HepG2 (cell line): Measurements from ENCODE around the gene PLXDC2. TPM values are rescaled to one million over a fixed set of nuclear protein-coding genes. Genes with fewer than 3 reads are reported as not detected.

Source experiments
- ATAC-seq: fragments of 200-7000 bp; cut with Tn5 transposase; 3 replicates; pipeline ENCODE4 v1.9.1; 2020; ENCODE audit warnings: mild to moderate bottlenecking, moderate library complexity
- BruUV-seq: library from RNA; stranded (reverse); fragments of 400-500 nt; replicated peaks from 2 replicates; lab custom pipeline; 2021; lab: Mats Ljungman, UMichigan
- CTCF ChIA-PET: fragments of 300-600 bp; formaldehyde crosslinking; extraction: SDS; loops from one replicate; lab custom pipeline; 2021; ENCODE audit warnings: low total read pairs, inconsistent platforms, low intra/inter-chr PET ratio; lab: Yijun Ruan, JAX
- POLR2A ChIA-PET: fragments of 350-600 bp; sonication (Branson Sonifier 250); formaldehyde crosslinking; loops from one replicate; lab custom pipeline; 2020; ENCODE audit warnings: antibody characterized with exemption, inconsistent platforms; lab: Yijun Ruan, JAX
- DNase-seq: peaks from one replicate; pipeline ENCODE4 v3.0.0-alpha.2; 2015; ENCODE audit warnings: low spot score
- FAIRE-seq: peaks from 3 replicates; lab custom pipeline; 2011; peaks lifted over from hg19 to GRCh38; lab: Jason Lieb, UNC
- H2AFZ ChIP-seq: one replicate; pipeline ENCODE4 v1.6.1; 2011; ENCODE audit warnings: low read length, inconsistent platforms
- H3K27ac ChIP-seq: fragments of 300-600 bp; 3 replicates; pipeline ENCODE4 v1.8.0; 2011; ENCODE audit warnings: mixed run types, mild to moderate bottlenecking, mixed read lengths, low read length, inconsistent platforms; ENCODE audit not compliant: insufficient read depth; ENCODE audit errors: extremely low read length
- H3K27me3 ChIP-seq, 2 experiments: fragments of 200-600 bp in 1 of 2; 2 replicates in 1 of 2; 3 replicates in 1 of 2; pipeline versions ENCODE4 v1.6.0 to v1.8.0; 2011; ENCODE audit warnings: low read length in 2 of 2, mild to moderate bottlenecking in 2 of 2, moderate library complexity in 2 of 2, inconsistent platforms in 1 of 2; ENCODE audit not compliant: insufficient read depth in 2 of 2, control insufficient read depth in 1 of 2
- H3K36me3 ChIP-seq, 2 experiments: fragments of 200-600 bp in 1 of 2; replicated peaks in 1 of 2; 2 replicates in 1 of 2; 3 replicates in 1 of 2; pipeline versions ENCODE4 v1.5.1 to v1.8.0; 2011; ENCODE audit warnings: low read length in 2 of 2, inconsistent platforms in 1 of 2; ENCODE audit not compliant: insufficient read depth in 2 of 2, control insufficient read depth in 1 of 2
- H3K4me1 ChIP-seq: 2 replicates; pipeline ENCODE4 v1.5.1; 2012; ENCODE audit warnings: low read length, inconsistent platforms; ENCODE audit not compliant: insufficient read depth
- H3K4me2 ChIP-seq: 2 replicates; pipeline ENCODE4 v1.6.0; 2011; ENCODE audit warnings: low read depth, low read length, inconsistent platforms
- H3K4me3 ChIP-seq, 3 experiments: fragments of 200-600 bp in 1 of 3; sonication (generic), shearing (Covaris generic) in 1 of 3; replicated peaks in 1 of 3; 2 replicates each; pipeline ENCODE4 v1.5.1; 2011 to 2016; ENCODE audit warnings: low read length in 3 of 3, inconsistent platforms in 2 of 3, low read depth in 2 of 3, mild to moderate bottlenecking in 2 of 3, control low read depth in 1 of 3, mixed read lengths in 1 of 3; ENCODE audit not compliant: insufficient read depth in 1 of 3
- H3K79me2 ChIP-seq: one replicate; pipeline ENCODE4 v1.6.1; 2011; ENCODE audit warnings: low read length, inconsistent platforms; ENCODE audit not compliant: insufficient read depth
- H3K9ac ChIP-seq: 2 replicates; pipeline ENCODE4 v1.6.0; 2011; ENCODE audit warnings: mild to moderate bottlenecking, low read depth, low read length, inconsistent platforms; ENCODE audit not compliant: insufficient read depth
- H3K9me3 ChIP-seq: 2 replicates; pipeline ENCODE4 v1.5.1; 2012; ENCODE audit warnings: mild to moderate bottlenecking, low read length
- H4K20me1 ChIP-seq: 2 replicates; pipeline ENCODE4 v1.6.0; 2011; ENCODE audit warnings: inconsistent platforms, mild to moderate bottlenecking, low read length, moderate library complexity; ENCODE audit not compliant: insufficient read depth
- DZIP1 ChIP-seq: sonication (generic); formaldehyde crosslinking; IDR thresholded peaks from 2 replicates; pipeline ENCODE4 v1.5.0; 2020; ENCODE audit warnings: mild to moderate bottlenecking, missing genetic modification reagents
- HMGA1 ChIP-seq: sonication (generic); formaldehyde crosslinking; conservative IDR thresholded peaks from 2 replicates; pipeline ENCODE4 v1.4.0; 2020; ENCODE audit warnings: missing genetic modification reagents
- HNRNPUL1 ChIP-seq: fragments of 200-400 bp; formaldehyde crosslinking; IDR thresholded peaks from 2 replicates; pipeline ENCODE4 v1.6.1; 2017; ENCODE audit warnings: low read depth, mild to moderate bottlenecking, low read length, moderate library complexity
- JUND ChIP-seq: sonication (generic); formaldehyde crosslinking; IDR thresholded peaks from 2 replicates; pipeline ENCODE4 v1.8.0; 2022; ENCODE audit warnings: mild to moderate bottlenecking, missing genetic modification reagents
- MAFF ChIP-seq: IDR thresholded peaks from 2 replicates; pipeline ENCODE4 v1.6.1; 2011; ENCODE audit warnings: low read depth, low read length, improper control_type of control experiment
- MAFK ChIP-seq, 2 experiments: IDR thresholded peaks in 1 of 2; conservative IDR thresholded peaks in 1 of 2; 2 replicates each; pipeline ENCODE4 v1.6.1; 2011; ENCODE audit warnings: improper control_type of control experiment in 2 of 2, low read length in 2 of 2
- MTA3 ChIP-seq: sonication (generic); formaldehyde crosslinking; IDR thresholded peaks from 2 replicates; pipeline ENCODE4 v1.4.0; 2020; ENCODE audit warnings: missing genetic modification reagents
- NFE2L2 ChIP-seq: fragments of 150-350 bp; IDR thresholded peaks from 2 replicates; pipeline ENCODE4 v1.6.1; 2014; ENCODE audit warnings: low read length
- NR3C1 ChIP-seq: sonication (generic); formaldehyde crosslinking; IDR thresholded peaks from 2 replicates; pipeline ENCODE4 v1.4.0; 2020; ENCODE audit warnings: missing genetic modification reagents
- RBM39 ChIP-seq: fragments of 200-400 bp; formaldehyde crosslinking; IDR thresholded peaks from one replicate; pipeline ENCODE4 v1.6.1; 2018; ENCODE audit warnings: antibody characterized with exemption, mild to moderate bottlenecking, low read depth, low read length; ENCODE audit not compliant: poor library complexity, severe bottlenecking
- RFXANK ChIP-seq: IDR thresholded peaks from 2 replicates; pipeline ENCODE4 v1.6.1; 2016
- ZNF431 ChIP-seq: sonication (generic); formaldehyde crosslinking; IDR thresholded peaks from 2 replicates; pipeline ENCODE4 v1.9.0; 2022; ENCODE audit warnings: missing genetic modification reagents, low read depth, mild to moderate bottlenecking, borderline replicate concordance
- WGBS: methylation state at CpG from one replicate; pipeline ENCODE4 v1.1.6; 2017; ENCODE audit warnings: low lambda C conversion rate; 5-methylcytosine and 5-hydroxymethylcytosine counted together
- in situ Hi-C: cut with HindIII; loops from 2 replicates; pipeline ENCODE4 v1.10.0; 2017; ENCODE audit warnings: low pct_unique_long_range_greater_than_20kb; ENCODE audit not compliant: extremely low pct_ligation_motif_present
- intact Hi-C: fragments of 100-400 bp; cut with micrococcal nuclease; formaldehyde crosslinking; loops from one replicate; pipeline ENCODE4 v1.10.0; 2022; ENCODE audit not compliant: unreplicated experiment
- polyA plus RNA-seq, 8 experiments: library from polyadenylated mRNA; depleted of rRNA in 3 of 8; stranded (reverse) in 7 of 8; unstranded in 1 of 8; fragments of >200 nt; fragmentation: Illumina TruSeq in 4 of 8; extraction: Trizol in 4 of 8; gene quantifications; 2 replicates each; pipeline versions ENCODE4 v1.2.1 to v1.2.3, GENCODE V29; 2011 to 2016; ENCODE audit warnings: low read depth in 4 of 8, missing spikeins in 1 of 8, mixed read lengths in 1 of 8; ENCODE audit not compliant: insufficient read depth in 1 of 8
- total RNA-seq, 5 experiments: library from RNA; depleted of rRNA; stranded (reverse); fragments of >200 nt; fragmentation: Illumina TruSeq; extraction: Trizol; gene quantifications; 2 replicates each; pipeline ENCODE4 v1.2.3, GENCODE V29; 2016; ENCODE audit warnings: low read depth in 1 of 5
- TF ChIP-seq, protein P1 (sequence below): sonication (generic); formaldehyde crosslinking; IDR thresholded peaks from 2 replicates; pipeline ENCODE4 v1.9.0; 2022; ENCODE audit warnings: low read depth, missing genetic modification reagents

The PLXDC2 gene
- total and polyA plus RNA-seq, 2 of the 13 experiments (the other 11 are each of a cell fraction or from before 2014, with no cell fraction given): 2.1 to 2.4 TPM

- POLR2A ChIA-PET: no interaction called here
- no peaks in the 10 kb centered on the region for H3K9me3 ChIP-seq
- no peaks in the 10 kb centered on the region for H3K4me1 ChIP-seq
- FAIRE-seq (no peak), DNase-seq (no peak), ATAC-seq (no peak)
- no peak overlapping the region for H3K4me3 ChIP-seq
- no peak overlapping the region for H3K9ac ChIP-seq
- H2AFZ ChIP-seq: no peak overlapping the region
- no peak overlapping the region for H3K27ac ChIP-seq
- TF ChIP-seq NR3C1 (no peak), MAFK (conservative IDR thresholded peaks at IDR 0.05 in 1 of 2, IDR thresholded peaks at IDR 0.05 in 1 of 2; ENCODE audit: low read length in 2 of 2) (peak; percentile 25 to 53; a peak in 3 of 4 replicates), MAFF (peak; percentile 51)
- TF ChIP-seq, protein P1, sequence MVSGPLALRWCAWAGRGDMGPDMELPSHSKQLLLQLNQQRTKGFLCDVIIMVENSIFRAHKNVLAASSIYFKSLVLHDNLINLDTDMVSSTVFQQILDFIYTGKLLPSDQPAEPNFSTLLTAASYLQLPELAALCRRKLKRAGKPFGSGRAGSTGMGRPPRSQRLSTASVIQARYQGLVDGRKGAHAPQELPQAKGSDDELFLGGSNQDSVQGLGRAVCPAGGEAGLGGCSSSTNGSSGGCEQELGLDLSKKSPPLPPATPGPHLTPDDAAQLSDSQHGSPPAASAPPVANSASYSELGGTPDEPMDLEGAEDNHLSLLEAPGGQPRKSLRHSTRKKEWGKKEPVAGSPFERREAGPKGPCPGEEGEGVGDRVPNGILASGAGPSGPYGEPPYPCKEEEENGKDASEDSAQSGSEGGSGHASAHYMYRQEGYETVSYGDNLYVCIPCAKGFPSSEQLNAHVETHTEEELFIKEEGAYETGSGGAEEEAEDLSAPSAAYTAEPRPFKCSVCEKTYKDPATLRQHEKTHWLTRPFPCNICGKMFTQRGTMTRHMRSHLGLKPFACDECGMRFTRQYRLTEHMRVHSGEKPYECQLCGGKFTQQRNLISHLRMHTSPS (CRISPR knock-in tag): no peak
- H3K79me2 ChIP-seq: no peaks in the 10 kb centered on the region
- WGBS: 41% methylated on average over 3 of the region's 3 CpGs
- intact Hi-C loops: loop anchor here (1.0 kb wide), 1 partner anchor 29 kb away; no protein-coding TSS in a partner anchor
- H3K4me2 ChIP-seq: no peak overlapping the region
- no peaks in the 10 kb centered on the region for H4K20me1 ChIP-seq
- H3K36me3 ChIP-seq: no peaks in the 10 kb centered on the region
- no peaks in the 10 kb centered on the region for H3K27me3 ChIP-seq
- in situ Hi-C loops: no loop called here
- CTCF ChIA-PET: no interaction called here
- no TSS peak for BruUV-seq
Observed at GRCh38 chr10:20215547-20216152, 399.4 kb downstream of the PLXDC2 start.

GRCh38 chr10:20221356-20221755 lies 405.1 kb downstream of the PLXDC2 start:
- H3K27me3 ChIP-seq: no peaks in the 10 kb centered on the region
- no peak overlapping the region for H3K4me3 ChIP-seq
- H3K9ac ChIP-seq: no peak overlapping the region
- H3K36me3 ChIP-seq: no peaks in the 10 kb centered on the region
- WGBS: 48% methylated on average over 1 of the region's 1 CpG
- H3K9me3 ChIP-seq: no peaks in the 10 kb centered on the region
- no peak overlapping the region for H3K4me2 ChIP-seq
- intact Hi-C loops: no loop called here
- no peaks in the 10 kb centered on the region for H3K79me2 ChIP-seq
- H3K27ac ChIP-seq: no peak overlapping the region
- ChIA-PET CTCF (no interaction called here), POLR2A (no interaction called here)
- DNase-seq (no peak), FAIRE-seq (no peak), ATAC-seq (no peak)
- H4K20me1 ChIP-seq: no peaks in the 10 kb centered on the region
- no peak for TF ChIP-seq JUND
- TF ChIP-seq HNRNPUL1: no peak
- TF ChIP-seq RFXANK (CRISPR knock-in tag): no peak
- no peak for TF ChIP-seq RBM39
- no peak for TF ChIP-seq HMGA1 (CRISPR knock-in tag)
- TF ChIP-seq NFE2L2: no peak
- no peak for TF ChIP-seq MTA3 (CRISPR knock-in tag)
- TF ChIP-seq DZIP1 (CRISPR knock-in tag): no peak
- no peak for TF ChIP-seq ZNF431 (CRISPR knock-in tag)
- in situ Hi-C loops: no loop called here
- no TSS peak for BruUV-seq
- H2AFZ ChIP-seq: no peak overlapping the region
- no peaks in the 10 kb centered on the region for H3K4me1 ChIP-seq
